ENCODE measurements around the gene DHRS13. TPM values are rescaled to one million over a fixed set of nuclear protein-coding genes. Genes with fewer than 3 reads are reported as not detected.

Gene DHRS13, protein sequence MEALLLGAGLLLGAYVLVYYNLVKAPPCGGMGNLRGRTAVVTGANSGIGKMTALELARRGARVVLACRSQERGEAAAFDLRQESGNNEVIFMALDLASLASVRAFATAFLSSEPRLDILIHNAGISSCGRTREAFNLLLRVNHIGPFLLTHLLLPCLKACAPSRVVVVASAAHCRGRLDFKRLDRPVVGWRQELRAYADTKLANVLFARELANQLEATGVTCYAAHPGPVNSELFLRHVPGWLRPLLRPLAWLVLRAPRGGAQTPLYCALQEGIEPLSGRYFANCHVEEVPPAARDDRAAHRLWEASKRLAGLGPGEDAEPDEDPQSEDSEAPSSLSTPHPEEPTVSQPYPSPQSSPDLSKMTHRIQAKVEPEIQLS
- 10 to 100 TPM in 1 of 2 donors, 1 to 10 TPM in 1; 9.7 to 91.6 TPM for total RNA-seq
- polyA plus RNA-seq = 10 to 100 TPM in 1 of 2 donors, 1 to 10 TPM in 1; 5.0 to 12.3 TPM

DNA sequence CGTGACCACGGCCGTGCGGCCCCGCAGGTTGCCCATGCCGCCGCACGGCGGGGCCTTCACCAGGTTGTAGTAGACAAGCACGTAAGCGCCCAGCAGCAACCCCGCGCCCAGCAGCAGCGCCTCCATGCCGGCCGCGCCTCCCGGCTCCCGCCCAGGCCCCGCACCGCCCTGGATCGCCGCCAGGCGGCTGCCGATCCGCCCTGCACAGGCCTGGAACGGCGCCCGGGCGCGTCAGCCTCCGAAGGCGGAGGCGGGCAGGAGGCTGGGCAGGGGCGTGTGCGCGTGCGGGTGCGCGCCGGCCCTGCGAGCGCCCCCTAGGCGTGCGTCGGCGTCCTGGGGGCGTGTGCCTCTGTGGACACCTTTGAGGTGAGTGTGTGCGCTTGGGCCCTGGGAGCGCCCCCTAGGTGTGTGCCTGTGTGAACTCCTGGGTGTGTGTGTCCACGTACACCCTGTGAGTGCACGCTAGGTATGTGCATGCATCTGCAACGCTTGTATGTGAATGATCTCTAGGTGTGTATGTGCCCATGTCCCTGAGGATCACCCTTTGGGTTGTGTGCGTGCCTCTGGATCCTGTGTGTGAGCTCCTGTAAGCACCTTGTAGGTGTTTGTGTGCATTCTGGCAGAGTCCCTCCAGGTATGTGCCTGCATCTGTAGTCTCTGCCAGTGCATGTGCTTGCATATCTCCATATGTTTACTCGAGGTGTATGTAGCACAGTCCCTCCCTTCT lies at the start of gene DHRS13:
DHRS13 (minus strand) TSS at position 261 of the 727 bp plus-strand sequence; CDS start at position 126, 135 bp downstream.
- H3K9ac ChIP-seq (ENCODE audit: low read depth in 1 of 2, low read length in 2 of 2) = peak within 1 kb of the TSS in 1 of 2 donors; percentile 28
- WGBS = under 1% methylated on average over 55 of the region's 55 CpGs
- H3K4me1 ChIP-seq (ENCODE audit: control insufficient read depth in 4 of 4, insufficient read depth in 4 of 4, low read length in 3 of 4) = peaks cover 8 to 20% (median 15%) of the 10 kb centered on the region in 4 donors
- H3K27me3 ChIP-seq (ENCODE audit: control insufficient read depth in 4 of 4, insufficient read depth in 4 of 4, low read length in 3 of 4) = no peaks in the 10 kb centered on the region
- no peaks in the 10 kb centered on the region for H3K9me3 ChIP-seq (ENCODE audit: control insufficient read depth in 4 of 4, low read length in 3 of 4)
- DNase-seq (ENCODE audit: low spot score) = peak; percentile 95
- H3K4me3 ChIP-seq (ENCODE audit: low read depth in 1 of 3, low read length in 3 of 3) = peak within 1 kb of the TSS; percentile 56 to 79 (median 76)
- TF ChIP-seq MAX (IDR thresholded peaks at IDR 0.05) (no peak), RXRA (IDR thresholded peaks at IDR 0.05) (peak in 1 of 2 donors; percentile 58), JUND (IDR thresholded peaks at IDR 0.05) (peak in 1 of 2 donors; percentile 86), HNF4G (IDR thresholded peaks at IDR 0.05) (no peak), RAD21 (IDR thresholded peaks at IDR 0.05) (peak; percentile 34 to 71), NR2F2 (IDR thresholded peaks at IDR 0.05) (no peak), SP1 (IDR thresholded peaks at IDR 0.05) (no peak), GABPA (IDR thresholded peaks at IDR 0.05 in 1 of 2, conservative IDR thresholded peaks at IDR 0.05 in 1 of 2) (no peak), HNF4A (conservative IDR thresholded peaks at IDR 0.05) (peak in 1 of 2 donors; percentile 24), YY1 (IDR thresholded peaks at IDR 0.05) (no peak), FOXA2 (IDR thresholded peaks at IDR 0.05) (no peak), TAF1 (conservative IDR thresholded peaks at IDR 0.05) (no peak), EGR1 (IDR thresholded peaks at IDR 0.05; ENCODE audit: low read depth in 2 of 2) (peak in 1 of 2 donors; percentile 57), FOXA1 (IDR thresholded peaks at IDR 0.05) (no peak)
- TF ChIP-seq, protein P1, sequence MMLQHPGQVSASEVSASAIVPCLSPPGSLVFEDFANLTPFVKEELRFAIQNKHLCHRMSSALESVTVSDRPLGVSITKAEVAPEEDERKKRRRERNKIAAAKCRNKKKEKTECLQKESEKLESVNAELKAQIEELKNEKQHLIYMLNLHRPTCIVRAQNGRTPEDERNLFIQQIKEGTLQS (IDR thresholded peaks at IDR 0.05) = no peak
- TF ChIP-seq, protein P2, sequence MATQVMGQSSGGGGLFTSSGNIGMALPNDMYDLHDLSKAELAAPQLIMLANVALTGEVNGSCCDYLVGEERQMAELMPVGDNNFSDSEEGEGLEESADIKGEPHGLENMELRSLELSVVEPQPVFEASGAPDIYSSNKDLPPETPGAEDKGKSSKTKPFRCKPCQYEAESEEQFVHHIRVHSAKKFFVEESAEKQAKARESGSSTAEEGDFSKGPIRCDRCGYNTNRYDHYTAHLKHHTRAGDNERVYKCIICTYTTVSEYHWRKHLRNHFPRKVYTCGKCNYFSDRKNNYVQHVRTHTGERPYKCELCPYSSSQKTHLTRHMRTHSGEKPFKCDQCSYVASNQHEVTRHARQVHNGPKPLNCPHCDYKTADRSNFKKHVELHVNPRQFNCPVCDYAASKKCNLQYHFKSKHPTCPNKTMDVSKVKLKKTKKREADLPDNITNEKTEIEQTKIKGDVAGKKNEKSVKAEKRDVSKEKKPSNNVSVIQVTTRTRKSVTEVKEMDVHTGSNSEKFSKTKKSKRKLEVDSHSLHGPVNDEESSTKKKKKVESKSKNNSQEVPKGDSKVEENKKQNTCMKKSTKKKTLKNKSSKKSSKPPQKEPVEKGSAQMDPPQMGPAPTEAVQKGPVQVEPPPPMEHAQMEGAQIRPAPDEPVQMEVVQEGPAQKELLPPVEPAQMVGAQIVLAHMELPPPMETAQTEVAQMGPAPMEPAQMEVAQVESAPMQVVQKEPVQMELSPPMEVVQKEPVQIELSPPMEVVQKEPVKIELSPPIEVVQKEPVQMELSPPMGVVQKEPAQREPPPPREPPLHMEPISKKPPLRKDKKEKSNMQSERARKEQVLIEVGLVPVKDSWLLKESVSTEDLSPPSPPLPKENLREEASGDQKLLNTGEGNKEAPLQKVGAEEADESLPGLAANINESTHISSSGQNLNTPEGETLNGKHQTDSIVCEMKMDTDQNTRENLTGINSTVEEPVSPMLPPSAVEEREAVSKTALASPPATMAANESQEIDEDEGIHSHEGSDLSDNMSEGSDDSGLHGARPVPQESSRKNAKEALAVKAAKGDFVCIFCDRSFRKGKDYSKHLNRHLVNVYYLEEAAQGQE (IDR thresholded peaks at IDR 0.05) = peak; percentile 14
- TF ChIP-seq, protein P3, sequence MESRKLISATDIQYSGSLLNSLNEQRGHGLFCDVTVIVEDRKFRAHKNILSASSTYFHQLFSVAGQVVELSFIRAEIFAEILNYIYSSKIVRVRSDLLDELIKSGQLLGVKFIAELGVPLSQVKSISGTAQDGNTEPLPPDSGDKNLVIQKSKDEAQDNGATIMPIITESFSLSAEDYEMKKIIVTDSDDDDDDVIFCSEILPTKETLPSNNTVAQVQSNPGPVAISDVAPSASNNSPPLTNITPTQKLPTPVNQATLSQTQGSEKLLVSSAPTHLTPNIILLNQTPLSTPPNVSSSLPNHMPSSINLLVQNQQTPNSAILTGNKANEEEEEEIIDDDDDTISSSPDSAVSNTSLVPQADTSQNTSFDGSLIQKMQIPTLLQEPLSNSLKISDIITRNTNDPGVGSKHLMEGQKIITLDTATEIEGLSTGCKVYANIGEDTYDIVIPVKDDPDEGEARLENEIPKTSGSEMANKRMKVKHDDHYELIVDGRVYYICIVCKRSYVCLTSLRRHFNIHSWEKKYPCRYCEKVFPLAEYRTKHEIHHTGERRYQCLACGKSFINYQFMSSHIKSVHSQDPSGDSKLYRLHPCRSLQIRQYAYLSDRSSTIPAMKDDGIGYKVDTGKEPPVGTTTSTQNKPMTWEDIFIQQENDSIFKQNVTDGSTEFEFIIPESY (IDR thresholded peaks at IDR 0.05) = peak; percentile 75
- TF ChIP-seq, protein P4, sequence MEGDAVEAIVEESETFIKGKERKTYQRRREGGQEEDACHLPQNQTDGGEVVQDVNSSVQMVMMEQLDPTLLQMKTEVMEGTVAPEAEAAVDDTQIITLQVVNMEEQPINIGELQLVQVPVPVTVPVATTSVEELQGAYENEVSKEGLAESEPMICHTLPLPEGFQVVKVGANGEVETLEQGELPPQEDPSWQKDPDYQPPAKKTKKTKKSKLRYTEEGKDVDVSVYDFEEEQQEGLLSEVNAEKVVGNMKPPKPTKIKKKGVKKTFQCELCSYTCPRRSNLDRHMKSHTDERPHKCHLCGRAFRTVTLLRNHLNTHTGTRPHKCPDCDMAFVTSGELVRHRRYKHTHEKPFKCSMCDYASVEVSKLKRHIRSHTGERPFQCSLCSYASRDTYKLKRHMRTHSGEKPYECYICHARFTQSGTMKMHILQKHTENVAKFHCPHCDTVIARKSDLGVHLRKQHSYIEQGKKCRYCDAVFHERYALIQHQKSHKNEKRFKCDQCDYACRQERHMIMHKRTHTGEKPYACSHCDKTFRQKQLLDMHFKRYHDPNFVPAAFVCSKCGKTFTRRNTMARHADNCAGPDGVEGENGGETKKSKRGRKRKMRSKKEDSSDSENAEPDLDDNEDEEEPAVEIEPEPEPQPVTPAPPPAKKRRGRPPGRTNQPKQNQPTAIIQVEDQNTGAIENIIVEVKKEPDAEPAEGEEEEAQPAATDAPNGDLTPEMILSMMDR (IDR thresholded peaks at IDR 0.05; ENCODE audit: low read depth, low read length, missing input control) = peak; percentile 82
- H3K27ac ChIP-seq (ENCODE audit: low read depth in 1 of 2, low read length in 2 of 2) = peak within 1 kb of the TSS; percentile 83 to 84
- peaks cover 8 to 19% (median 10%) of the 10 kb centered on the region in 4 donors for H3K36me3 ChIP-seq (ENCODE audit: control insufficient read depth in 4 of 4, insufficient read depth in 3 of 4, low read depth in 1 of 4, low read length in 3 of 4)
